ENCODE data around the gene SLC6A13.
"Not testable (repeated sequence)": the region's sequence is repeated elsewhere in the genome, so short reads cannot be mapped to it uniquely, and the experiment has no call there.

The SLC6A13 gene

DNA sequence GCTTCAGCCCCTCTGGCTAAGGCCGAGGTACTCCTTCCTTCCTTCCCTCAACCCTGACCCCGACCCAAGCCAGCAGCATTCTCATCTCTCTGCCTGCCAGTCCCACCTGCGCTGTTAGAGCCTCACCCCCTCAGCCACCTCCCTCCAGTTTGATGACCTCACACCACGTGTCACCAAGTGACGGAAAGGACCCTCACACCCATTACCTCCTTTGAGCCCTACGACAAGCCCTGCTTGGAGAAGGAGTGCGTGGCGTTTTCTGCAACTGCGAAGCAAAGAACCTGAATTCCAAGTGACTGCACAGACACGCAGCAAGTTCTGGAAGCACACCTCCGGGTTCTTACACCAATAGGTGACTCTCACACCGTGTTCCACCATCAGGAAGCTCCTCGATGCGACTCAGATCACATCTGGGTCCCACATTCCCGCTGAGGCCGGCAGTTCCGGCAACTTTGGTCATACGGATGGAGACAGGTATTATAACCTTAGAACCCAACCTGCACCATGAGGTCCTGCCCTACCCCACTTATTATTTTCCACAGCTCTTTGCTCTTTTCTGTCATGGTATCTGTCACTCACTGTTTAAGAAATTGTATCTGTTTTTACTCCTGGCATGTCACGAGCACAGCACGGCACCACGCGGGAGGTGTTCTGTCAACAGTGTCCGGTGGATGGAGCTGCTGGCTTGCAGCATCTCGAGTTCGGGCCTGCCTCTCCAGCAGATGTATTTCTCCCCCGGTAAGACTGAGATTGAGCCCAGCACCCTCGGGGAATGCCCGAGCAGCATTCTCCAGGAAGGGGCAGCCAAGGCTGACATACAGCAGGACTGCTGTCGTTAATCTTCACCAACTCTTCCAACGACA lies 43.7 kb downstream of the SLC6A13 start:
- DNase-seq, result no peak

GRCh38 chr12:218221-218620 lies 44.4 kb downstream of the SLC6A13 start:
- Histone ChIP-seq H3K36me3 (ENCODE audit: control insufficient read depth in 1 of 2, insufficient read depth in 2 of 2, low read length in 2 of 2) (no peaks in the 10 kb centered on the region), H3K14ac (ENCODE audit: low read length) (no peak overlapping the region), H3K23ac (ENCODE audit: low read length) (no peak overlapping the region), H4K91ac (ENCODE audit: low read depth, low read length) (no peak overlapping the region), H3K79me1 (ENCODE audit: low read length) (no peaks in the 10 kb centered on the region), H3K79me2 (ENCODE audit: control insufficient read depth, insufficient read depth, low read length, poor library complexity) (no peaks in the 10 kb centered on the region), H2AK5ac (ENCODE audit: low read length) (no peak overlapping the region), H3K9me3 (ENCODE audit: insufficient read depth, low read depth, low read length) (no peaks in the 10 kb centered on the region), H3K4ac (ENCODE audit: low read depth, low read length) (no peak overlapping the region), H3K4me1 (ENCODE audit: control insufficient read depth in 1 of 2, insufficient read depth in 2 of 2, low read length in 2 of 2) (no peaks in the 10 kb centered on the region), H2BK5ac (ENCODE audit: low read depth, low read length, poor library complexity) (no peak overlapping the region), H3K27ac (ENCODE audit: low read depth, low read length) (no peak overlapping the region), H2BK120ac (ENCODE audit: insufficient read depth, low read length, poor library complexity) (no peak overlapping the region), H3K4me2 (ENCODE audit: low read length) (no peak overlapping the region), H2AFZ (ENCODE audit: insufficient read depth, low read length, poor library complexity) (no peak overlapping the region), H3K18ac (ENCODE audit: low read length) (no peak overlapping the region), H4K12ac (ENCODE audit: low read depth, low read length) (no peak overlapping the region), H4K8ac (ENCODE audit: low read depth, low read length) (no peak overlapping the region), H3K9ac (ENCODE audit: low read length) (no peak overlapping the region), H3K4me3 (ENCODE audit: low read depth, low read length) (no peak overlapping the region), H3K27me3 (ENCODE audit: insufficient read depth, low read length) (no peaks in the 10 kb centered on the region), H2BK12ac (ENCODE audit: low read length) (no peak overlapping the region)
- WGBS (ENCODE audit: extremely low coverage, insufficient coverage, insufficient read length), result no CpG with 5 or more reads among the region's 5 CpGs
- DNase-seq, result no peak

More for the DNA sequence above, 43.7 kb downstream of the SLC6A13 start:
- Histone ChIP-seq H3K4me1 (ENCODE audit: control insufficient read depth in 1 of 2, insufficient read depth in 2 of 2, low read length in 2 of 2) (no peaks in the 10 kb centered on the region), H2BK12ac (ENCODE audit: low read length) (no peak overlapping the region), H4K91ac (ENCODE audit: low read depth, low read length) (no peak overlapping the region), H3K18ac (ENCODE audit: low read length) (no peak overlapping the region), H2BK5ac (ENCODE audit: low read depth, low read length, poor library complexity) (no peak overlapping the region), H2BK120ac (ENCODE audit: insufficient read depth, low read length, poor library complexity) (no peak overlapping the region), H3K14ac (ENCODE audit: low read length) (no peak overlapping the region), H3K79me2 (ENCODE audit: control insufficient read depth, insufficient read depth, low read length, poor library complexity) (no peaks in the 10 kb centered on the region), H4K12ac (ENCODE audit: low read depth, low read length) (no peak overlapping the region), H3K27me3 (ENCODE audit: insufficient read depth, low read length) (no peaks in the 10 kb centered on the region), H3K36me3 (ENCODE audit: control insufficient read depth in 1 of 2, insufficient read depth in 2 of 2, low read length in 2 of 2) (no peaks in the 10 kb centered on the region), H3K4me2 (ENCODE audit: low read length) (no peak overlapping the region), H3K9me3 (ENCODE audit: insufficient read depth, low read depth, low read length) (no peaks in the 10 kb centered on the region), H4K8ac (ENCODE audit: low read depth, low read length) (no peak overlapping the region), H3K4me3 (ENCODE audit: low read depth, low read length) (no peak overlapping the region), H2AFZ (ENCODE audit: insufficient read depth, low read length, poor library complexity) (no peak overlapping the region), H3K4ac (ENCODE audit: low read depth, low read length) (no peak overlapping the region), H3K9ac (ENCODE audit: low read length) (no peak overlapping the region), H3K27ac (ENCODE audit: low read depth, low read length) (no peak overlapping the region), H2AK5ac (ENCODE audit: low read length) (no peak overlapping the region), H3K79me1 (ENCODE audit: low read length) (no peaks in the 10 kb centered on the region), H3K23ac (ENCODE audit: low read length) (no peak overlapping the region)
- WGBS (ENCODE audit: extremely low coverage, insufficient coverage, insufficient read length), result no CpG with 5 or more reads among the region's 30 CpGs

GRCh38 chr12:217029-217428 lies 45.6 kb downstream of the SLC6A13 start:
- H3K79me1 ChIP-seq (ENCODE audit: low read length); H3K4ac ChIP-seq (ENCODE audit: low read depth, low read length); H2BK12ac ChIP-seq (ENCODE audit: low read length); DNase-seq; H3K14ac ChIP-seq (ENCODE audit: low read length); H4K12ac ChIP-seq (ENCODE audit: low read depth, low read length); H3K79me2 ChIP-seq (ENCODE audit: control insufficient read depth, insufficient read depth, low read length, poor library complexity); H3K9ac ChIP-seq (ENCODE audit: low read length); H4K8ac ChIP-seq (ENCODE audit: low read depth, low read length); H2AK5ac ChIP-seq (ENCODE audit: low read length); H3K4me2 ChIP-seq (ENCODE audit: low read length); H3K27ac ChIP-seq (ENCODE audit: low read depth, low read length); H3K36me3 ChIP-seq (ENCODE audit: control insufficient read depth in 1 of 2, insufficient read depth in 2 of 2, low read length in 2 of 2); H4K91ac ChIP-seq (ENCODE audit: low read depth, low read length); H3K4me1 ChIP-seq (ENCODE audit: control insufficient read depth in 1 of 2, insufficient read depth in 2 of 2, low read length in 2 of 2); H2BK5ac ChIP-seq (ENCODE audit: low read depth, low read length, poor library complexity); H3K4me3 ChIP-seq (ENCODE audit: low read depth, low read length); H2AFZ ChIP-seq (ENCODE audit: insufficient read depth, low read length, poor library complexity); H3K23ac ChIP-seq (ENCODE audit: low read length); H3K27me3 ChIP-seq (ENCODE audit: insufficient read depth, low read length); H2BK120ac ChIP-seq (ENCODE audit: insufficient read depth, low read length, poor library complexity); H3K18ac ChIP-seq (ENCODE audit: low read length); H3K9me3 ChIP-seq (ENCODE audit: insufficient read depth, low read depth, low read length): not testable (repeated sequence)
- 100% methylated on average over 3 of the region's 6 CpGs for WGBS (ENCODE audit: extremely low coverage, insufficient coverage, insufficient read length)

DNA sequence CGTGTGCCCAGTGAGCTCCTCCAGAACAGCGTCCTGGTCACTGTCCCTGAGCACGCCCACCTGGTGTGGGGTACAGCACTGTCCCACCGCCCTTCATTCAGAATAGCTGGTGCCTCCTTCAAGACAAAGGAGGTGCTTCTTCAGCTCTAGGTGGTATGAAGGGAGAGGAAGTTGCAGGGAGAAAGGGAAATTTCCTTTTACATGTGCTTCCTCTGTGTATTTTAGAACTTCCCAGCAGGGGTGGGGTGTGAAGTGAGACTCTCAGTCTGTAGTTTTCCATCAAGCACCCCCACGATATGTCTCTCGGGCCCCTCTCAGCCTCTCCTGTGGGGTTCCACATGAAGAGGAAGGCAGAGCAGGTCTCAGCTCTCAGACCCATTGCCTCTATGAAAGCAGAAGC lies 47.5 kb downstream of the SLC6A13 start:
- Histone ChIP-seq H3K79me2 (ENCODE audit: control insufficient read depth, insufficient read depth, low read length, poor library complexity) (no peaks in the 10 kb centered on the region), H3K27ac (ENCODE audit: low read depth, low read length) (no peak overlapping the region), H2AFZ (ENCODE audit: insufficient read depth, low read length, poor library complexity) (no peak overlapping the region), H4K12ac (ENCODE audit: low read depth, low read length) (no peak overlapping the region), H3K9me3 (ENCODE audit: insufficient read depth, low read depth, low read length) (peaks cover 2% of the 10 kb centered on the region), H2BK12ac (ENCODE audit: low read length) (no peak overlapping the region), H3K4me1 (ENCODE audit: control insufficient read depth in 1 of 2, insufficient read depth in 2 of 2, low read length in 2 of 2) (no peaks in the 10 kb centered on the region), H3K27me3 (ENCODE audit: insufficient read depth, low read length) (no peaks in the 10 kb centered on the region), H3K4me2 (ENCODE audit: low read length) (no peak overlapping the region), H3K36me3 (ENCODE audit: control insufficient read depth in 1 of 2, insufficient read depth in 2 of 2, low read length in 2 of 2) (no peaks in the 10 kb centered on the region), H4K8ac (ENCODE audit: low read depth, low read length) (no peak overlapping the region), H3K14ac (ENCODE audit: low read length) (no peak overlapping the region), H3K79me1 (ENCODE audit: low read length) (no peaks in the 10 kb centered on the region), H2AK5ac (ENCODE audit: low read length) (no peak overlapping the region), H3K4me3 (ENCODE audit: low read depth, low read length) (no peak overlapping the region), H2BK5ac (ENCODE audit: low read depth, low read length, poor library complexity) (no peak overlapping the region), H3K23ac (ENCODE audit: low read length) (no peak overlapping the region), H4K91ac (ENCODE audit: low read depth, low read length) (no peak overlapping the region), H3K4ac (ENCODE audit: low read depth, low read length) (no peak overlapping the region), H3K9ac (ENCODE audit: low read length) (no peak overlapping the region), H2BK120ac (ENCODE audit: insufficient read depth, low read length, poor library complexity) (no peak overlapping the region), H3K18ac (ENCODE audit: low read length) (no peak overlapping the region)
- no CpG with 5 or more reads among the region's 6 CpGs for WGBS (ENCODE audit: extremely low coverage, insufficient coverage, insufficient read length)
- DNase-seq, result no peak
